DMS 273 (cell line): ENCODE measurements around the gene BMPR1A.
"Not testable (repeated sequence)": the region's sequence is repeated elsewhere in the genome, so short reads cannot be mapped to it uniquely, and the experiment has no call there.

Experiments
- DNase-seq: peaks from one replicate; lab custom pipeline; 2025; ENCODE audit not compliant: unreplicated experiment; lab: John Stamatoyannopoulos, UW

BMPR1A gene

GRCh38 chr10:86837663-86838062 lies 81.2 kb downstream of the BMPR1A start:
- DNase-seq, result no peak

DNA sequence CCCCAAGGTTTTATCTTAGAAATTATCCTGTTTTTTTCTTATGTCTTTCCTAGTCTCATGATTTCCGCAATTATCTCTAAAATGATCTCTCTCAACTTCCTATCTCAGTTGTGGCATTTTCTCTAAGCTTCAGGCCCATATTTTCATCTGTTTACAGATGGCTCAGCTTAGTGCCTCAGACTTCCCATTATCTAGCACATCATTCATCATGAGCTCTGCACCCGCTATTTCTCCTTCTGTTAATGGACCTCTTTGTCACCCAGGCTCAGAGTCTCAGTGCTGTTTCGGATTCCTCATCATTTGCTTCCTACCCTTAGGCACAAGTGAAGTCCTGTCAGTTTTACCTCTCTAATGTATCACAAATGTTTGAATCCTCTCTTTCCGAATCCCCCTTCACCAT lies 84.1 kb downstream of the BMPR1A start:
- no peak for DNase-seq

DNA sequence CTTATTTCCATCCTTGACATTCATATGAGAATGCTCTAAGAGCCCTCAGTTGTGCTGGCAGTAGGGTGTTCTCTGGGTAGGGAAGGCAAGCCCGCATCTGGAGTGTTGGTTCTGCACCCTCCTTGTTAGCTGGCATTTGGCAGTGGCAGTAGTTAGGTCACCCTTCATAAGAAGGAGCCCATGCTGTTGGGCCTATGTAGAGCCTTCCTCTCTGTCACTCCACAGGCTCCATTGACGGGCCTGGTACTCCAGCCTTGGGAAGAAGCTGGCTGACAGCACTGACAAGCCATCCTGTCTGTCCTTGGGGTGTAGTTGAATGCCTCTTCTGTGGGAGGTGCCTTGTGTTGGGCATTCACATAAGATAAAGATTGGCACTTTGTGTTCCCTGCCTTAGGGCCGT lies 89.7 kb downstream of the BMPR1A start:
- no peak for DNase-seq

DNA sequence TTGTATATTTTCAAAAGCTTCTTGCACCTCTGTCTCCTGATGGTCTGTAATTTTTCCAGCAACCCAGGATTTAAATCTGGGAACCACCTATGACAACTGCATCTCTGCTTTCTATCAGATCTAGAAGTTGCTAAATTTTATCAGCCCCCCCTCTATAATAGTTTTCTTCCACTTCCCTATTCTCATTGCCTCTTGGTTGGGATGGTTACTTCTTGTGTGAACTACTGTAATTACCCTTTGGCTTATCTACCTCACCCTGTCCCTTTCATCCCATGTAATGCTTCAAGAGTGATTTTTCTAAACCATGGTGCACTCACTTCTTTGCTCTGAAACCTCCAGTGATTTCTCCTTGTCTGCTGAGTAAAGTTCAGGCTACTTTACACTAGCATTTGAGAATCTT lies 92.3 kb downstream of the BMPR1A start:
- no peak for DNase-seq

DNA sequence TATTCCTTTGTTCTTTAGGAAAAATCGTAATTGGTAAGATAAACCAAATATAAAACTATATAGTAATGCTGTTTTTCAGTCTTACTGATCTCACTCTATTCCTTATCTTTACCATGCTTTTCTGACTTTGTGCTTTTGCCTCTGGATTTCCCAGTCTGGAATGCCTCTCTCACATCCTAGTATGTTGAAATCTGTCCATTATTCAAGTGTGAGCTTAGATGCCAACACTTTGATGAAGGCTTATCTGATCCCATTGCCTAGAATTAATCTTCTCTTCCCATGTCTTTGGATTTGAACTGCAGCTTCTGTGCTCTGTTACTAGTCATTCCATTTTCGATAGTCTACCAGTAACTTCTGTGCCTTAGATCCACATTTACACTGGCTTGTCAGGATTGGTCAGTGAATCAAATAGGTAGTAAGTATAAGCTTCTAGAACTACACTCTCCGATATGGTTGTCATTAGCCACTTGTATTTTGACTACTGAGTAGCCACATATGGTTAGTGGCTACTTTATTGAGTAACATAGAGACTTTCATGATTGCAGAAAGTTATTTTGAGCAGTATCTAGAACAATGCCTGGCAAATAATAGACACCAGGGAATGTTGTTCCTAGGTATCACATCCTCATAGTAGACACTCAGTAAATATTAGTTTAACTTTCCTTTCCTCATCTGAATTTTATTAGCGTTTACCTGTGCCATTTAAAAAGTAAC lies 92.9 kb downstream of the BMPR1A start:
- no peak for DNase-seq

DNA sequence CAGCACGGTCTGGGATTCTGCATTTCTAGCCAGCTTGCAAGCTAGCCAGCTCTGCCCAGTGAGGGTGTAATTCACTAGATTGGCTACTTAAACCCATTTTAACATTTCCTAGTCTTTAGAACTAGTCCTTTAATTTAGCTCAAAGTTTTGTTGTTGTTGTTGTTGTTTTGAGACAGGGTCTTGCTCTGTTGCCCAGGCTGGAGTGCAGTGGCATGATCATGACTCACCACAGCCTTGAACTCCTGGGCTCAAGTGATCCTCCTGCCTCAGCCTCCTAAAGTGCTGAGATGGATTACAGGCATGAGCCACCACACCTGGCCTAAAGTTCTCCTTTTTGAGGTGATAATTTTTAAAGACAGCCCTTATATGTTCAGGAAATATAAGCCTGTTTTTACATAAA lies 94.1 kb downstream of the BMPR1A start:
- DNase-seq, result no peak

DNA sequence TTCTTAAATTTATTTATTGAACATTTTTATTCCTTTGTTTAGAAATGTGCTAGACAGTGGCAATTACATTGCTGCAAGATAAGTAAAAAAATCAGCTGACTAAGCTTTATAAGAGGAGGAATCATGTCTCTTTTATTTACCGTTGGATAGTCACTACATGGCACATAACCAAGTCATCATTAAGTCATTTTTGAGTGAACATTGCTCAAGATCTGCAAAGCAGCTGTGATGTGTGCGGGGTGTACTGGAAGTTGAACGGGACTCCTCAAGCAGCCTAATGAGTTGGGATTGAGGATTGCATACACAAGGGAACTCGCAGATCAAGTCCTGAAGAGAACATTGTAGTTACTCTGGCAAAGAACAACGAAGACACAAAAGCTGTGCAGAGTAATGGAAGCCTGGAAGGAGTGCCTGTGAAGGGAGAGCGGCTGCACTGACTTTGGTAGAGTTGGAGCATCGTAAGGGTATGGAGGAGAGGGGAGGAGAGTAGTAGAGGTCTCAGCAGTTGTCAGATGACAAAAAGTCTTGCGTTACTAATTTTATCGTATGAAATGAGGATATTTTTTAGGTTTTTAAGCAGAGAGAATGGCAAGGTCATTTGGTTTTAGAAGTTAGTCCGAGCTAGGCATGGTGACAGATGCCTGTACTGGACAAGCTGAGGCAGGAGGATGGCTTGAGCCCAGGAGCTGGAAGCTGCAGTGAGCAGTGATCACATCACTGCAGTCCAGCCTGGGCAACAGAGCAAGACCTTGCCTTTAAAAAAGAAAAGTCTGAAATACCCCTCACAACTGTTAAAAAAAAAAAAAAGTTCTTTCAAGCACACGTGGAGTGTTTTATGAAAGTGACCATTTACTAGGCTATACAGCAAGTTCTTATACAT lies 95.1 kb downstream of the BMPR1A start:
- DNase-seq, result no peak

- not testable (repeated sequence) for DNase-seq
Measured at GRCh38 chr10:86853582-86853981, 97.2 kb downstream of the BMPR1A start.

GRCh38 chr10:86855513-86855912 lies 99.1 kb downstream of the BMPR1A start:
- DNase-seq, result no peak

DNA sequence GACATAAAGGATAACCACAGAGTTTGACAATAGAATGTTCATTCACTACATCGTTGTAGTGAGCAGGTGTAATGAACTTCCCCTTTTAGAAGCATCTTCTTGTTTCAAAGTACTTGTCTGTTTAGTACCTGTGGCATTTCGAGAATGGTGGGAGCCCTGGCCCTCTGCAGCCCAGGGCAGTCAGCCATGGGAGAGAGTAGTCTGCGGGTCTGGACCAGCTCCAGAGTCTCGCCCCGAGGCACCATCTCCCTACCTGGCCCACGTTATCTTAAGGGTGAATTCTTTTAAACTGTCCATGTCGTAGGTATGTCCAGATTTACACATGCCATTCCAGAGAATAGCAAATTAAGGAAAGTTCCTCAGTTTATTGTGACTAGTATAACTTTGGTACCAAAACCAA lies 99.7 kb downstream of the BMPR1A start:
- no peak for DNase-seq

DNA sequence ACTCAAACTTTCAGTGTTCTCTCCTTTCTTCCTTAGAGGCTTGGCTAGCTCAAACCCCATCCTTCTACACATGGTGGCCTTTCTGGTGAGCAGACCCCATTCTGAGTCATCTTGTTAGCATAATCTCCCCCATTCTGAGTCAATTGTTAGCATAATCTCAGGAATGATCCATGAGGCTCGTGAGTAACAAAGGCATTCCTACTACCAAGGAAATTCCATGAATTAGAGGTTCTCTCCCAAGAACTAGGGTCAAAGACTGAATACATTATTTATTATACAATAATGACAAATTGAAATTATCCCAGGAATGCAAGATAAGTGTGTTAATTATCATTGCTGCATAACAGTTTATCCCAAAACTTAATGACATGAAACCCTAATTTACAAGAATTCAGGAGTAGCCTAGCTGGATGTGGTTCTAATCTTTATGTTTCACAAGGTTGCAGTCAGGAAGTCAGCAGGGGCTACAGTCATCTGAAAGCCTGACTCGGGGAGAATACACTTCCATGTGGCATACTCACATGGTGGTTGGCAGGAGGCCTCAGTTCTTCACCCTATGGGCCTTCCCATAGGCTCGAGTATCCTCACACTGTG lies 100.8 kb downstream of the BMPR1A start:
- DNase-seq, result peak; percentile 20

- DNase-seq, result no peak
Measured at GRCh38 chr10:86858011-86858410, 101.6 kb downstream of the BMPR1A start.

DNA sequence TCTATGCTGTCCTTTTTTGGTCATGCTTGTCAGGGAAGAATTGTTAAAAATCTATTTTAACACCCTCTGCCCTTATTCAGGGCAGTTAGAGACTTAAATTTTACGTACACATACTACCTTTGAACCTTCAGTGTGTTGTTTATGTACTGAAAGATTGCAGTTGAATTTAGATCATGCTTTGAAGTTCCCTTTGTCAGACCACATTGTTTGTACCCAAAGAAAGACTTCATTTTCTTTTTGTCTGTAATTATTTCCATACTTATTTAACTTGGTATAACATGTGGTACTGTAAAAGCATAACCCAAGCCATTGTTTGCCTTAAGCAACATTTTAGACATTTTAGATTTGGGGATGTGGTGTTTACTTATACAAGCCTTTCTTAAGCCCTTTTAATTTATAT lies 104.9 kb downstream of the BMPR1A start:
- no peak for DNase-seq

- DNase-seq, result no peak
Measured at GRCh38 chr10:86862373-86862772, 106.0 kb downstream of the BMPR1A start.

GRCh38 chr10:86862786-86863483 lies 106.5 kb downstream of the BMPR1A start:
- DNase-seq, result no peak

DNA sequence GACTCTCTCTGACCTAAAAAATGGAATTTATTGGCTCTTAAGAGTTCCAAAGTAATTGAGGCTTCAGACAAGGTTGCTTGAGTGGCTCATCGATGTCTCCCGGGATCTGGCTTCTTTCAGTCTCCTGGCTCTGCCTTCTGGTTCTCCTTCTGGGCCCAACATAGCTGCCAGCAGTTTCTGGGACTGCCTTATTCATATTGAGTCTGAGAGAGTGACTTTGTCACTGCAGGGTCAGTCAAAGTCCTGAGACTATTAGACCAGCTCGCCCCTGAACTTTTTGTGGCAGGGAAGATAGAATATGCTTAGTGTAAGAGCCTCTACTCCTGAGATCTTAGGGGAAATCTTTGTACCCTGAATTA lies 107.0 kb downstream of the BMPR1A start:
- DNase-seq, result peak; percentile 22

- not testable (repeated sequence) for DNase-seq
Measured at GRCh38 chr10:86865011-86865811, 108.8 kb downstream of the BMPR1A start.

DNA sequence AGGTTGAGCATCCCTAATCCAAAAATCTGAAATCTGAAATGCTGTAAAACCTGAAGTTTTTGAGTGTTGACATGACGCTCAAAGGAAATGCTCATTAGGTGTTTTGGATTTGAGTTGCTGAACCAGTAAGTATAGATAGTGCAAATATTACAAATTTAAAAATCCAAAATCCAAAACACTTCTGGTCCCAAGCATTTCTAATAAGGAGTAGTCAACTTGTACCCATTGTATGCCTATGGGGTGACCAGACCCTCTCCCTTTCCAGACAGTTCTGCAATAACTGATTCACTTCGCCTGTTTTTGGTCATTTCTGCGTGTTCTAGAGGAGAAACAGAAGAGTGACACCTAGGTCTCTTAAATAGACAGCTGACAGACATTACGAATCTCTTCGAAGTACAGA lies 110.7 kb downstream of the BMPR1A start:
- no peak for DNase-seq

- no peak for DNase-seq
Measured at GRCh38 chr10:86868353-86868752, 111.9 kb downstream of the BMPR1A start.

DNA sequence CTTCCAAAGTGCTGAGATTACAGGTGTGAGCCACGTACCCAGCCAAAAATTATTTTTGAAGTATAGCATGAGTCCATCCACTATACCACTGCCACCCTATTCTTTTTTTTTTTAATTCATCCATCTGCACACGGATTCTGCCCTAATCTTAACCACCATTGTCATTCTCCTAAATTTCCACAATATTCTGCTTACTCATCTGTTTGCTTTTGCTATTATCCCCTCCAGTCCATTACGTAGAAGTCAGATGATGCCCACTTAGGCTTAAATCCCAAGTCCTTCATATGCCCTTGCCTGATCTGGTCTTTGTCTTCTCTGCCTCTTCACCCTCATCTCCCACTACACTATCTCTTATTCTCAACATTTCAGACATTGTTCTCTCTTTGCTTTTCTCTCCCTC lies 114.3 kb downstream of the BMPR1A start:
- DNase-seq, result no peak
